ENCODE measurements around the gene SLC30A5.
A peak's percentile ranks its signal among the peaks of the same experiment; 100 is the strongest.
"Not testable (repeated sequence)": the region's sequence is repeated elsewhere in the genome, so short reads cannot be mapped to it uniquely, and the experiment has no call there.

The SLC30A5 gene

GRCh38 chr5:69093771-69094482 is at the start of gene SLC30A5:
TSS of gene SLC30A5 (plus strand) at chr5:69094014. CDS start at chr5:69094256, 242 bp downstream.
- H3K36me3 Mint-ChIP-seq: peaks cover 2% of the 10 kb centered on the region
- H3K27me3 Mint-ChIP-seq: no peaks in the 10 kb centered on the region
- H3K9me3 Mint-ChIP-seq: no peaks in the 10 kb centered on the region
- peak within 1 kb of the TSS; percentile 97 for H3K27ac Mint-ChIP-seq
- peaks cover 38% of the 10 kb centered on the region for H3K4me1 Mint-ChIP-seq
- H3K4me3 Mint-ChIP-seq: peak within 1 kb of the TSS; percentile 94

DNA sequence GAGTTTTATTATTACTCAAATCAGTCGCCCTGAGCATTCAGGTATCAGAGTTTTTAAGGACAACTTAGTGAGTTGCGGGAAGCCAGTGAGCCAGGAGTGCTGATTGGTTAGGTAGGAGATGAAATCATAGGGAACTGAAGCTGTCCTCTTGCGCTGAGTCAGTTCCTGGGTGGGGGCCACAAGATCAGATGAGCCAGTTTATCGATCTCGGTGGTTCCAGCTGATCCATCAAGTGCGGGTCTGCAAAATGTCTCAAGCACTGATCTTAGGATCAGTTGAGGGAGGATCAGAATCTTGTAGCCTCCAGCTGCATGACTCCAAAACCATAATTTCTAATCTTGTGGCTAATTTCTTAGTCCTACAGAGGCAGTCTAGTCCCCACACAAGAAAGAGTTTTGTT is 48.6 kb upstream of the SLC30A5 start:
- H3K36me3 Mint-ChIP-seq, H3K27me3 Mint-ChIP-seq, H3K9me3 Mint-ChIP-seq, H3K4me3 Mint-ChIP-seq, H3K4me1 Mint-ChIP-seq, H3K27ac Mint-ChIP-seq: not testable (repeated sequence)

DNA sequence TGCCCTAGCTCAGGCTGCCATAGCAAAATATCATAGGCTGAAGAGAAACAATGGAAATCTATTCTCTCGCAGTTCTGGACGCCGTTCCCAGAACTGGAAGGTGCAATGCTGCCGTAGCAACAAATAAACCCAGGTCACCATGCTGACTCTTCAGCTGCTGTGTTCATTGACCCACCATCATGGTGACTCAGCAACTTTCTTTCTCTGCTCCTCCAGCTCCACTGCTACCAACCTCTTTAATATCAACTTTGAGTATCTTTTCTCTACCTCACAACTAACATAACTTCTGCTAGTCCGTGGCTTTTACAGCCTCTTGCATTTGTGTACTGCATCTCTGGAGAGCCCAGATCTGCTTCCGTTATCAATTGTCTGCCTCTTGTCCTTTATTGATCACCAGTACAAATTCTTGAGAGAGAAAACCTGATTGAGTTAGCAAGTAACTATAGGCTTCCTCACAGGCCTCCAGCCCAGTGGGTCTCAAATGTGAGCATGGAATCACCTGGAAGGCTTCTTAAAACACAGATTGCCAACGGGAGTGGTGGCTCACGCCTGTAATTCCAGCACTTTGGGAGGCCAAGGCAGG is 47.3 kb upstream of the SLC30A5 start:
- Mint-ChIP-seq H3K4me1 (peaks cover 8% of the 10 kb centered on the region), H3K4me3 (no peak overlapping the region), H3K27ac (no peak overlapping the region), H3K27me3 (no peaks in the 10 kb centered on the region), H3K9me3 (no peaks in the 10 kb centered on the region), H3K36me3 (no peaks in the 10 kb centered on the region)

- Mint-ChIP-seq H3K36me3 (no peaks in the 10 kb centered on the region), H3K4me3 (no peak overlapping the region), H3K27ac (no peak overlapping the region), H3K9me3 (no peaks in the 10 kb centered on the region), H3K27me3 (no peaks in the 10 kb centered on the region), H3K4me1 (peaks cover 8% of the 10 kb centered on the region)
Observed at GRCh38 chr5:69048230-69048629, 45.6 kb upstream of the SLC30A5 start.

DNA sequence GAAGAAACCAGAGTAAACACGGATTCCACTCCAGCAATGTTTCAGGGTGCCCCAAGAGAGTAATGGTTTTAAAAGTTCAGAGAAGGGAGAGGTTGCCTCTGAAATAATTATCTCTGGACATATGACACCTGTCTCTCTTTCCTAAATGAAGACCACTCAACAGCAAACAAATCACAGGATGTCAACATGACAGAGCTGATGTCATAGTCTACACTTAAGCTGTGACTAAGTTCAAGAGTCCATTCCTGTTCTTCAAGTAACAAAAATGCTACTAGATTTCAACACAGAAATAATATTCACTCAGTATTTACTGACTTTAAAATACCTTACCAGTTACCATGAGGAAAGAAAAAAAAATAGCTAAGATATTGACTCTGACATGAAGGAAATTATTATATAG is 44.7 kb upstream of the SLC30A5 start:
- H3K4me3 Mint-ChIP-seq: no peak overlapping the region
- peaks cover 4% of the 10 kb centered on the region for H3K4me1 Mint-ChIP-seq
- H3K27me3 Mint-ChIP-seq: no peaks in the 10 kb centered on the region
- H3K9me3 Mint-ChIP-seq: no peaks in the 10 kb centered on the region
- H3K27ac Mint-ChIP-seq: no peak overlapping the region
- no peaks in the 10 kb centered on the region for H3K36me3 Mint-ChIP-seq

GRCh38 chr5:69049796-69050195 is 44.0 kb upstream of the SLC30A5 start:
- no peaks in the 10 kb centered on the region for H3K36me3 Mint-ChIP-seq
- H3K4me1 Mint-ChIP-seq: peaks cover 4% of the 10 kb centered on the region
- H3K4me3 Mint-ChIP-seq: no peak overlapping the region
- no peak overlapping the region for H3K27ac Mint-ChIP-seq
- no peaks in the 10 kb centered on the region for H3K9me3 Mint-ChIP-seq
- no peaks in the 10 kb centered on the region for H3K27me3 Mint-ChIP-seq

- Mint-ChIP-seq H3K27ac (no peak overlapping the region), H3K36me3 (no peaks in the 10 kb centered on the region), H3K9me3 (no peaks in the 10 kb centered on the region), H3K27me3 (no peaks in the 10 kb centered on the region), H3K4me3 (no peak overlapping the region), H3K4me1 (peaks cover 4% of the 10 kb centered on the region)
Observed at GRCh38 chr5:69050214-69050613, 43.6 kb upstream of the SLC30A5 start.

DNA sequence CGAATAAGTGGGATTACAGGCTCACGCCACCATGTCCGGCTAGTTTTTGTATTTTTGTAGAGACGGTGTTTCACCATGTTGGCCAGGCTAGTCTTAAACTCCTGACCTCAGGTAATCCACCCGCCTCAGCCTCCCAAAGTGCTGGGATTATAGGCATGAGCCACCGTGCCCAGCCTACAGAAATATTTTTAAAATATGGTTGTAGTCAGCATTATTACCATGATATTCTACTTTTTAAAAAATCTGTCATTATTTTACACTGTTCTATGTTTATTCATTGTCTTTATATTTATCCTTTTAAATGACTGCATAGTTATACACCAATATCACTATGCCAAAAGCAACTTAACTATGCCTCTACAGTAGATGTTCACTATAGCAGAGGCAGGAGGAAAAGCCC is 41.6 kb upstream of the SLC30A5 start:
- H3K27me3 Mint-ChIP-seq: no peaks in the 10 kb centered on the region
- H3K4me1 Mint-ChIP-seq: no peaks in the 10 kb centered on the region
- no peaks in the 10 kb centered on the region for H3K9me3 Mint-ChIP-seq
- H3K4me3 Mint-ChIP-seq: no peak overlapping the region
- H3K27ac Mint-ChIP-seq: peak overlapping the region; percentile 8
- no peaks in the 10 kb centered on the region for H3K36me3 Mint-ChIP-seq

DNA sequence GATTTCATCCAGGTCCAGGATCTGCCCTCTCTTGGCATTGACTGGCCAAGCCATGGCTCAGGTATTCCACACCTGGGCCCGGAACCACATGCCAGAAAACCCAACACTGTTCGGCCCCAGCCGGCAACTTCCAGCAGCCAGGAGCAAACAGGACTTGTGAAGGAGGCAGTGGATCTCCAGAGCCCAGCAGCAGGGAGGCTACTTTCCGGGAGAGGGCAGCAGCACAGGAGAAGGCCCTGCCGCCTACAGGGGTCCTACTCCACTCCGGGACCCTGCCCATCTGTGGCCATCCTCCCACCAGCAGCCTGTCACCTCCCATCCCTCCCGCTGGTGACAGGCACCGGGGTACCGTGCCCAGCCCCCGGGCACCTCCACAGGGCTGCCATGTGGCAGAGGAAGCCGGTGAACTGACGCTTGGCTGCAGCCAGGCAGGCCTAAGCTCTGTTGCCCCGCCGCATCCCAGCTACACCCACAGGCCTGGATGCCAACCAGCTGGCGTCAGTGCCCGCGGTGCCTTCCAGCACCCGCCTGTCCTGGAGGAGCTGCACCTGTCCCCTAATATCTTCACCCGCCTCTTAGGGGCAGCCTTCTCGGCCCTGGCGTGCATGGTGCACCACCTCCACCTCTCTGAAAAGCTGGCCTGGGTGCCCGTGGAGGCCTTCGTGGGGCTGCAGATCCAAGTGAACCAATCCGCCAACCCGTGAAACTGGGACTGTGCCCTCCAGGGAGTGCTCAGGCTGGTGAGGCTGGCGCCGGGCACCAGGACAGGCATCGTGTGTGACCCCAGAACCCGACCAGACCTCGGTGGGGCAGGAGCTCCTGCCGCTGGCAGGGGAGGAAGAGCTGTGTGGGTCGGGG is 18.9 kb upstream of the SLC30A5 start:
- Mint-ChIP-seq H3K27me3 (no peaks in the 10 kb centered on the region), H3K27ac (no peak overlapping the region), H3K9me3 (no peaks in the 10 kb centered on the region)

DNA sequence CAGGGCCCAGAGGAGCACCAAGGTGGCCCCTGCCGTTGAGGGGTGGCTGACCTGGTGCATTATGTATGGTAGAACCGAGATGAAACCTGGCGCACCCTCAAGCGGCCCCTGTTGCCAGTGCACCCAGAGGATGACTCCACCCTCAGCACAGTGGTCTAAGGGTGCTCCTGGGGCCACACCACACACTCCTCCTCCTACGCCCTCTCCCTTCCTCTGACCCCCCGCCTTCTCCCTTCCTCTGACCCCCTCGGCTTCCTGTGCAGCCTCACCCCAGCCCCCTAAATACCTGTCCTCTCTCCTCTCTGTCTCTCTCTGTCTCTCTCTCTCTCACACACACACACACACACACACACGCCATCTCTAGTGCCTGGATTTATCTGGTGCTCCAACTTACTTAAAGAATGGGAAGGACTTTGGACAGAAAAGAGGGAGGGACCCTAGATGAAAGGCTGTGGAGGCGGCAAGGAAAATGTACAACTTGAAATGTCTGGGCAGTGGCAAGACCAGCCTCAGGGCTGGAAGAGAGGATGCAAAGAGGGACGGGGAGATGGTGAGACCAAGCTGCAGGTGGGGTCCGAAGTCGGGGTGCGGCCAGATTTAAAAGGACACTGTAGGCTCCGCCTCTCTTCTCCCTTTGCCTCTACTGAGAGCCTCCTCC is 18.2 kb upstream of the SLC30A5 start:
- no peaks in the 10 kb centered on the region for H3K9me3 Mint-ChIP-seq
- no peaks in the 10 kb centered on the region for H3K36me3 Mint-ChIP-seq
- no peaks in the 10 kb centered on the region for H3K4me1 Mint-ChIP-seq
- no peaks in the 10 kb centered on the region for H3K27me3 Mint-ChIP-seq
- no peak overlapping the region for H3K27ac Mint-ChIP-seq
- no peak overlapping the region for H3K4me3 Mint-ChIP-seq

More for the DNA sequence above, 18.9 kb upstream of the SLC30A5 start:
- no peak overlapping the region for H3K4me3 Mint-ChIP-seq
- no peaks in the 10 kb centered on the region for H3K4me1 Mint-ChIP-seq
- no peaks in the 10 kb centered on the region for H3K36me3 Mint-ChIP-seq

DNA sequence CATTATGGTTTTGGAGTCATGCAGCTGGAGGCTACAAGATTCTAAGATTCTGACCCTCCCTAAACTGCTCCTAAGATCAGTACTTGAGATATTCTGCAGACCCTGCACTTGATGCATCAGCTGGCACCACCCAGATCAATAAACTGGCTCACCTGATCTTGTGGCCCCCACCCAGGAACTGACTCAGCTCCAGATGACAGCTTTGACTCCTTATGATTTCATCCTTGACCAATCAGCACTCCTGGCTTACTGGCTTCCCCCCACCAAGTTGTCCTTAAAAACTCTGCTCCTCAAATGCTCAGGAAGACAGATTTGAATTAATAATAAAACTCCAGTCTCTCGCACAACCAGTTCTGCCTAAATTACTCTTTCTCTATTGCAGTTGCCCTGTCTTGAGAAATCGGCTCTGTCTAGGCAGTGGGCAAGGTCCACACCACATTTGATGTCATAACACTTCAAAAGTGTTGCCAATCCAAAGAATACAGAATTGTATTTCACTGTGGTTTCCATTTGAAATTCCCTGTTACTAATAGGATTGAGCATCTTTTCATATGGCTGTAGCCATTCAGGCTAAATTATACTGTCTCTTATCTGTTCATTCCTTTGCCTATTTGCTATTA is 14.8 kb upstream of the SLC30A5 start:
- H3K27me3 Mint-ChIP-seq: no peaks in the 10 kb centered on the region
- H3K9me3 Mint-ChIP-seq: no peaks in the 10 kb centered on the region
- H3K36me3 Mint-ChIP-seq: no peaks in the 10 kb centered on the region
- H3K27ac Mint-ChIP-seq: no peak overlapping the region
- H3K4me1 Mint-ChIP-seq: peaks cover 4% of the 10 kb centered on the region
- no peak overlapping the region for H3K4me3 Mint-ChIP-seq

DNA sequence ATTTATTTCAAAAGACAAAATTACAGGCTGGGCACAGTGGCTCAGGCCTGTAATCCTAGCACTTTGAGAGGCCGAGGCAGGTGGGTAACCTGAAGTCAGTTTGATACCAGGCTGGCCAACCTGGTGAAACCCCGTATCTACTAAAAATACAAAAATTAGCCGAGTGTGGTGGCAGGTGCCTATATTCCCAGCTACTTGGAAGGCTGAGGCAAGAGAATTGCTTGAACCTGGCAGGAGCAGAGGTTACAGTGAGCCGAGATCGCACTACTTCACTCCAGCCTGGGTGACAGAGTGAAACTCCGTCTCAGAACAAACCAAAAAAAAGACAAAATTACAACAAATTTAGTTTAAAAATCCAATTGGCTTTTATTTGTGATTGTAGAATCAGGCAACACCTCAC is 14.3 kb upstream of the SLC30A5 start:
- H3K9me3 Mint-ChIP-seq: no peaks in the 10 kb centered on the region
- no peaks in the 10 kb centered on the region for H3K27me3 Mint-ChIP-seq
- peaks cover 8% of the 10 kb centered on the region for H3K4me1 Mint-ChIP-seq
- H3K36me3 Mint-ChIP-seq: no peaks in the 10 kb centered on the region
- H3K27ac Mint-ChIP-seq: no peak overlapping the region
- H3K4me3 Mint-ChIP-seq: no peak overlapping the region

GRCh38 chr5:69083412-69083811 is 10.4 kb upstream of the SLC30A5 start:
- H3K36me3 Mint-ChIP-seq: no peaks in the 10 kb centered on the region
- H3K27me3 Mint-ChIP-seq: no peaks in the 10 kb centered on the region
- H3K27ac Mint-ChIP-seq: no peak overlapping the region
- H3K4me1 Mint-ChIP-seq: peaks cover 13% of the 10 kb centered on the region
- no peak overlapping the region for H3K4me3 Mint-ChIP-seq
- no peaks in the 10 kb centered on the region for H3K9me3 Mint-ChIP-seq

GRCh38 chr5:69084195-69084594 is 9.6 kb upstream of the SLC30A5 start:
- Mint-ChIP-seq H3K9me3 (no peaks in the 10 kb centered on the region), H3K27ac (no peak overlapping the region), H3K36me3 (no peaks in the 10 kb centered on the region), H3K4me3 (no peak overlapping the region), H3K4me1 (peaks cover 13% of the 10 kb centered on the region), H3K27me3 (no peaks in the 10 kb centered on the region)

- H3K9me3 Mint-ChIP-seq: no peaks in the 10 kb centered on the region
- H3K4me3 Mint-ChIP-seq: no peak overlapping the region
- H3K36me3 Mint-ChIP-seq: no peaks in the 10 kb centered on the region
- no peaks in the 10 kb centered on the region for H3K27me3 Mint-ChIP-seq
- H3K27ac Mint-ChIP-seq: no peak overlapping the region
- peaks cover 13% of the 10 kb centered on the region for H3K4me1 Mint-ChIP-seq
Observed at GRCh38 chr5:69084903-69085302, 8.9 kb upstream of the SLC30A5 start.
